ENCODE measurements around the gene PGGT1B. TPM values are rescaled to one million over a fixed set of nuclear protein-coding genes. Genes with fewer than 3 reads are reported as not detected.

Gene PGGT1B
- total RNA-seq, 2 donors from 2014 or later: 73.6 to 92.0 TPM

GRCh38 chr5:115271295-115272050, 8.8 kb upstream of the PGGT1B start:
- Histone ChIP-seq H3K27ac (peak overlapping the region; percentile 51), H3K9me3 (no peaks in the 10 kb centered on the region), H3K27me3 (no peaks in the 10 kb centered on the region), H3K4me3 (no peak overlapping the region), H3K36me3 (no peaks in the 10 kb centered on the region), H3K9ac (ENCODE audit: low read depth in 2 of 2, low read length in 2 of 2) (no peak overlapping the region), H3K4me1 (no peaks in the 10 kb centered on the region)
- TF ChIP-seq, protein P1, sequence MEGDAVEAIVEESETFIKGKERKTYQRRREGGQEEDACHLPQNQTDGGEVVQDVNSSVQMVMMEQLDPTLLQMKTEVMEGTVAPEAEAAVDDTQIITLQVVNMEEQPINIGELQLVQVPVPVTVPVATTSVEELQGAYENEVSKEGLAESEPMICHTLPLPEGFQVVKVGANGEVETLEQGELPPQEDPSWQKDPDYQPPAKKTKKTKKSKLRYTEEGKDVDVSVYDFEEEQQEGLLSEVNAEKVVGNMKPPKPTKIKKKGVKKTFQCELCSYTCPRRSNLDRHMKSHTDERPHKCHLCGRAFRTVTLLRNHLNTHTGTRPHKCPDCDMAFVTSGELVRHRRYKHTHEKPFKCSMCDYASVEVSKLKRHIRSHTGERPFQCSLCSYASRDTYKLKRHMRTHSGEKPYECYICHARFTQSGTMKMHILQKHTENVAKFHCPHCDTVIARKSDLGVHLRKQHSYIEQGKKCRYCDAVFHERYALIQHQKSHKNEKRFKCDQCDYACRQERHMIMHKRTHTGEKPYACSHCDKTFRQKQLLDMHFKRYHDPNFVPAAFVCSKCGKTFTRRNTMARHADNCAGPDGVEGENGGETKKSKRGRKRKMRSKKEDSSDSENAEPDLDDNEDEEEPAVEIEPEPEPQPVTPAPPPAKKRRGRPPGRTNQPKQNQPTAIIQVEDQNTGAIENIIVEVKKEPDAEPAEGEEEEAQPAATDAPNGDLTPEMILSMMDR (IDR thresholded peaks at IDR 0.05): no peak
- no peak for DNase-seq
- intact Hi-C loops (cut with DNase I): no loop called here

- H3K36me3 ChIP-seq: no peaks in the 10 kb centered on the region
- TF ChIP-seq, protein P1 (IDR thresholded peaks at IDR 0.05): no peak
- no peaks in the 10 kb centered on the region for H3K9me3 ChIP-seq
- intact Hi-C loops (cut with DNase I): no loop called here
- no peaks in the 10 kb centered on the region for H3K4me1 ChIP-seq
- DNase-seq: no peak
- H3K27me3 ChIP-seq: no peaks in the 10 kb centered on the region
- no peak overlapping the region for H3K27ac ChIP-seq
- no peak overlapping the region for H3K4me3 ChIP-seq
- H3K9ac ChIP-seq (ENCODE audit: low read depth in 2 of 2, low read length in 2 of 2): no peak overlapping the region
These were observed 4.9 kb upstream of the PGGT1B start for GRCh38 chr5:115267617-115268016.

DNA sequence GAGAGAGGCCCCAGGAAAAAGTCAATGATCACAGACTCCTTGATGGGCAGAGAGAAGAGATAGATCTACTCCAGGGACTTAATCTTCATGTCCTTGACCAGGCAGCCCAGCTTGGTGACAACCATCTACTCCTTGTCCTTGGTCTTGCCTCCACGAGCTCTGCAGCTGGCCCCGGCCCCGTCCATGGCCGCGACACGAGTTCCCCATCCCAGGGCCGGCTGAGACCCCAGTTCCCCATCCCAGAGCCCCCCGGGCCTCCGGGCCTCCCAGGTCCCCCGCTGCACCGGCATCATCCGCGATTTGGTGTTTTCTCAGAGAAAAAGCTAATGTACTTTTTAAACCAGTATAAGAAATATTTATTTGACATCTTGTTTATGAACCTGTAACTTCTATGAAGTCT, 2.5 kb upstream of the PGGT1B start:
- Histone ChIP-seq H3K27ac (no peak overlapping the region), H3K4me1 (peaks cover 6% of the 10 kb centered on the region), H3K27me3 (no peaks in the 10 kb centered on the region), H3K9me3 (no peaks in the 10 kb centered on the region), H3K9ac (ENCODE audit: low read depth in 2 of 2, low read length in 2 of 2) (no peak overlapping the region), H3K4me3 (no peak overlapping the region), H3K36me3 (no peaks in the 10 kb centered on the region)
- TF ChIP-seq, protein P1 (IDR thresholded peaks at IDR 0.05): no peak
- intact Hi-C loops (cut with DNase I): no loop called here
- DNase-seq: no peak

DNA sequence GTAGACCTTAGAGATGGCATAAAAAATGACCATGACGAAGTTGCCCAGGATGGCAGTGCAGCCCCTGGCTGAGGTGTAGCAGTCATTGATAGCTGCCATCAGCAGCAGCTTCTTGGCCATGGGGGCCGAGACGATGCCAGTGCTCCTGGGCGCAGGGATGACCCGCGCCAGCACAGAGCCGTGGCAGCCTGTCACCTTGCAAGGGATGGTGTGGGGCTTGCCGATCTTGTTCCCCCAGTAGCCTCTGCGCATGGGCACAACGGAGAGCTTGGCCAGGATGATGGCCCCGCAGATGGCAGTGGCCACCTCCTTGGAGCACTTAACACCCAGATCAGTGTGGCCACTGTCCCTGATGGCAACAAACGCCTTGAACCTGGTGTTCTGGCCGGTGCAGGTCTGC, 2.1 kb upstream of the PGGT1B start:
- no peak overlapping the region for H3K4me3 ChIP-seq
- DNase-seq: no peak
- H3K4me1 ChIP-seq: peaks cover 6% of the 10 kb centered on the region
- TF ChIP-seq, protein P1 (IDR thresholded peaks at IDR 0.05): no peak
- no peaks in the 10 kb centered on the region for H3K36me3 ChIP-seq
- no peaks in the 10 kb centered on the region for H3K9me3 ChIP-seq
- intact Hi-C loops (cut with DNase I): no loop called here
- no peak overlapping the region for H3K27ac ChIP-seq
- no peaks in the 10 kb centered on the region for H3K27me3 ChIP-seq
- H3K9ac ChIP-seq (ENCODE audit: low read depth in 2 of 2, low read length in 2 of 2): no peak overlapping the region

DNA sequence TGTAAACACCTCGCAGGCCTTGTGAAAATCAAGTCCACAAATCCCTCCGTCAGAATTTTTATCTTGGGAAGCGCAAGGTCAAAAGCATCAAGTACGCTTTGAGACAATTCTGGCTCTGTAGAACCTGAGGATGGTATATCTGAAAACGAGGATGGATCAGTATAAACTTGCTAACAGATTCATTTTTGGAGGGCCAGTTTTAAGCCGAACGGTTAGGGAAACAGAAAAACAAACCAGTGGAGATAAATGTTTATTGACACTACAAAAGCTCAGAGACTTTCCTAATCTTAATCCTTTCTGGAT, 352 bp upstream of the PGGT1B start:
- Histone ChIP-seq H3K9ac (ENCODE audit: low read depth in 2 of 2, low read length in 2 of 2) (peak overlapping the region; percentile 84 to 90), H3K36me3 (no peaks in the 10 kb centered on the region), H3K9me3 (no peaks in the 10 kb centered on the region), H3K4me3 (peak overlapping the region; percentile 90), H3K4me1 (peaks cover 6% of the 10 kb centered on the region), H3K27ac (peak overlapping the region; percentile 91), H3K27me3 (no peaks in the 10 kb centered on the region)
- intact Hi-C loops (cut with DNase I): no loop called here
- no peak for DNase-seq
- TF ChIP-seq, protein P1 (IDR thresholded peaks at IDR 0.05): no peak

All from colonic mucosa (tissue), 4 donors.